Left lung (tissue), 10 donors: ENCODE data around the gene NDUFC2. TPM values are rescaled to one million over a fixed set of nuclear protein-coding genes. Genes with fewer than 3 reads are reported as not detected.
"Not testable (repeated sequence)": the region's sequence is repeated elsewhere in the genome, so short reads cannot be mapped to it uniquely, and the experiment has no call there.

Experiments used
- ATAC-seq: fragments of 200-7000 bp; cut with Tn5 transposase; one replicate; pipeline ENCODE4 v1.9.1; 2020; ENCODE audit warnings: moderate library complexity
- DNase-seq, 4 donors: peaks; one replicate each; pipeline ENCODE4 v3.0.0-alpha.2; 2013 to 2020
- H3K27ac ChIP-seq, 2 donors: fragments of 200-600 bp; sonication (generic) in 1 of 2; one replicate each; pipeline versions ENCODE4 v1.5.0 to v1.8.0; 2020 to 2021
- H3K27me3 ChIP-seq, 2 donors: fragments of 200-600 bp; sonication (generic) in 1 of 2; one replicate each; pipeline versions ENCODE4 v1.5.0 to v1.8.0; 2020 to 2021
- H3K36me3 ChIP-seq, 2 donors: fragments of 200-600 bp; sonication (generic) in 1 of 2; one replicate each; pipeline versions ENCODE4 v1.5.0 to v1.8.0; 2020 to 2021
- H3K4me1 ChIP-seq, 2 donors: fragments of 200-600 bp; one replicate each; pipeline ENCODE4 v1.8.0; 2021
- H3K4me3 ChIP-seq, 2 donors: fragments of 200-600 bp; sonication (generic) in 1 of 2; one replicate each; pipeline versions ENCODE4 v1.5.0 to v1.8.0; 2020 to 2021; ENCODE audit warnings: mild to moderate bottlenecking in 1 of 2
- H3K9me3 ChIP-seq, 2 donors: fragments of 200-600 bp; sonication (generic) in 1 of 2; one replicate each; pipeline versions ENCODE4 v1.5.0 to v1.8.0; 2020 to 2021
- CTCF ChIP-seq, 2 donors: fragments of 200-600 bp; sonication (generic) in 1 of 2; IDR thresholded peaks; one replicate each; pipeline versions ENCODE4 v1.5.0 to v1.8.0; 2021; ENCODE audit warnings: antibody characterized with exemption in 2 of 2
- intact Hi-C, 2 donors: fragments of 100-400 bp; cut with DNase I; formaldehyde crosslinking; loops; one replicate each; pipeline versions ENCODE4 v1.11.2 to v1.14.2; 2022
- polyA plus RNA-seq, 6 donors: library from polyadenylated mRNA; unstranded; fragments of 120-200 nt; gene quantifications; one replicate each; pipeline ENCODE4 v1.2.1, GENCODE V29; 2013; ENCODE audit not compliant: insufficient read length in 6 of 6
- total RNA-seq, 2 donors: library from RNA; stranded (reverse); fragmentation: NEBNext Ultra II Directional; extraction: Animal tissue kit (Norgen Biotek cat#: 25700); gene quantifications; one replicate each; pipeline ENCODE4 v1.2.1, GENCODE V29; 2021
- donor health status: DM: no; HTN: yes; CAD: no.
- donor health status: DM: no; HTN: no; CAD: no.

Gene NDUFC2
- total and polyA plus RNA-seq, 8 donors, result 120 to 224 (median 146) TPM

GRCh38 chr11:78033040-78033439 is 46.6 kb downstream of the NDUFC2 start:
- no peak for TF ChIP-seq CTCF (IDR thresholded peaks at IDR 0.05)
- H3K27ac ChIP-seq, result no peak overlapping the region
- no peak for DNase-seq
- no peaks in the 10 kb centered on the region for H3K27me3 ChIP-seq
- intact Hi-C loops, result no loop called here
- no peaks in the 10 kb centered on the region for H3K36me3 ChIP-seq
- H3K9me3 ChIP-seq, result no peaks in the 10 kb centered on the region
- peaks cover 7% of the 10 kb centered on the region in 2 donors for H3K4me1 ChIP-seq
- no peak for ATAC-seq
- H3K4me3 ChIP-seq, result no peak overlapping the region

- Histone ChIP-seq H3K36me3 (no peaks in the 10 kb centered on the region), H3K27ac (no peak overlapping the region), H3K9me3 (no peaks in the 10 kb centered on the region), H3K4me1 (peaks cover 7% of the 10 kb centered on the region in 2 donors), H3K4me3 (no peak overlapping the region), H3K27me3 (no peaks in the 10 kb centered on the region)
- ATAC-seq, result no peak
- DNase-seq, result no peak
- TF ChIP-seq CTCF (IDR thresholded peaks at IDR 0.05), result no peak
- intact Hi-C loops, result no loop called here
These were observed 47.6 kb downstream of the NDUFC2 start for GRCh38 chr11:78032090-78032489.

GRCh38 chr11:78031629-78032028 is 48.0 kb downstream of the NDUFC2 start:
- Histone ChIP-seq H3K27me3 (no peaks in the 10 kb centered on the region), H3K27ac (no peak overlapping the region), H3K4me1 (peaks cover 7% of the 10 kb centered on the region in 2 donors), H3K9me3 (no peaks in the 10 kb centered on the region), H3K4me3 (no peak overlapping the region), H3K36me3 (no peaks in the 10 kb centered on the region)
- TF ChIP-seq CTCF (IDR thresholded peaks at IDR 0.05), result no peak
- ATAC-seq, result no peak
- intact Hi-C loops, result no loop called here
- no peak for DNase-seq

GRCh38 chr11:78030429-78031325 is 49.0 kb downstream of the NDUFC2 start:
- intact Hi-C loops, result no loop called here
- peak; percentile 96 for ATAC-seq

GRCh38 chr11:78028423-78028822 is 51.2 kb downstream of the NDUFC2 start:
- H3K4me1 ChIP-seq, intact Hi-C loops, H3K27me3 ChIP-seq, ATAC-seq, DNase-seq, H3K36me3 ChIP-seq, H3K27ac ChIP-seq, H3K4me3 ChIP-seq, H3K9me3 ChIP-seq: not testable (repeated sequence)

More at GRCh38 chr11:78030429-78031325, 49.0 kb downstream of the NDUFC2 start:
- H3K36me3 ChIP-seq, result no peaks in the 10 kb centered on the region
- H3K27me3 ChIP-seq, result no peaks in the 10 kb centered on the region
- peak overlapping the region in 1 of 2 donors; percentile 23 for H3K27ac ChIP-seq
- H3K9me3 ChIP-seq, result no peaks in the 10 kb centered on the region
- H3K4me1 ChIP-seq, result peaks cover 7% of the 10 kb centered on the region in 2 donors
- peak; percentile 72 to 97 (median 88) for DNase-seq
- no peak for TF ChIP-seq CTCF (IDR thresholded peaks at IDR 0.05)
- no peak overlapping the region for H3K4me3 ChIP-seq
